ENCODE data around the gene TNPO1. TPM values are rescaled to one million over a fixed set of nuclear protein-coding genes. Genes with fewer than 3 reads are reported as not detected.

The TNPO1 gene
- total and polyA plus RNA-seq, 9 of the 15 experiments (the other 6 are each of a cell fraction or from before 2014, with no cell fraction given), result 20.8 to 176 (median 97.9) TPM

DNA sequence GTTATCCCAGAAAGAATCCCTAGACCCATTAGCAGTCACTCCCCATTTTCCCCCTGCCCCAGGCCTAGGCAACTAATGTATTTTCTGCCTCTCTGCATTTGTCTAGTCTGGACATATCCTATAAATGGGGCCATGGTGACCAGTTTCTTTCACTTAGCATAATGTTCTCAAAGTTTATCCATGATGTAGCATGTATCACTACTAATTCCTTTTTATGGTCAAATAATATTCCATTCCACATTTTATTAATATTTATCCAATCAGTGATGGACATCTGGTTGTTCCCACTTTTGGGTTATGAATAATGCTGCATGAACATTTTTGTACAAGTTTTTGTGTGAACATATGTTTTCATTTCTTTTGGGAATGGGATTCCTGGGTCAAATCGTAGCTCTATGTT, 140.9 kb downstream of the TNPO1 start:
- no peaks in the 10 kb centered on the region for H3K9me1 ChIP-seq (ENCODE audit: control insufficient read depth, insufficient read depth, low read length)
- POLR2A ChIA-PET, result interaction anchor here (0.7 to 1.0 kb wide), 2 partner anchors 45 to 135 kb away, joined by 3 read pairs; no protein-coding TSS in a partner anchor
- H3K36me3 ChIP-seq (ENCODE audit: control insufficient read depth, insufficient read depth, low read length), result peaks cover 4% of the 10 kb centered on the region; the same call in 2 of the 3 replicates
- no peaks in the 10 kb centered on the region for H4K20me1 ChIP-seq (replicated peaks; ENCODE audit: control insufficient read depth, insufficient read depth, low read length)
- DNase-seq (ENCODE audit: extremely low read depth in 1 of 4, low spot score in 3 of 4) (peak in 1 of 4 experiments; percentile 30), ATAC-seq (peak; percentile 10; the same call in 2 of the 3 replicates), FAIRE-seq (peak; percentile 11)
- intact Hi-C loops (cut with micrococcal nuclease), result no loop called here
- in situ Hi-C loops (cut with MboI), result no loop called here
- H3K79me2 ChIP-seq (ENCODE audit: control insufficient read depth, insufficient read depth, low read length), result peaks cover 81% of the 10 kb centered on the region
- H2AFZ ChIP-seq (ENCODE audit: low read depth, low read length), result 0 out of 2 replicates have a peak overlapping the region, but pooled peaks have one; percentile 84
- 4% methylated on average over 1 of the region's 1 CpG for WGBS (ENCODE audit: insufficient coverage, low coverage, missing lambda C conversion rate)
- BruUV-seq (replicated peaks), result TSS peak; percentile 60
- peak overlapping the region; percentile 95 for H3K4me2 ChIP-seq (ENCODE audit: insufficient read depth, low read length)
- H3K9ac ChIP-seq (ENCODE audit: insufficient read depth in 1 of 2, low read depth in 2 of 2, low read length in 2 of 2), result peak overlapping the region; percentile 3 to 94; a peak in 2 of 4 replicates
- no peaks in the 10 kb centered on the region for H3K9me3 ChIP-seq (replicated peaks; ENCODE audit: control insufficient read depth, insufficient read depth, low read depth, low read length)
- CTCF ChIA-PET (ENCODE audit: low intra/inter-chr PET ratio), result no interaction called here
- no peaks in the 10 kb centered on the region for H3K27me3 ChIP-seq (ENCODE audit: control insufficient read depth in 2 of 2, insufficient read depth in 2 of 2, low read length in 2 of 2)
- H3K4me1 ChIP-seq (replicated peaks in 1 of 2; ENCODE audit: control insufficient read depth in 2 of 2, insufficient read depth in 2 of 2, low read length in 2 of 2), result peaks cover 19 to 28% of the 10 kb centered on the region in 2 experiments
- H3K27ac ChIP-seq (ENCODE audit: extremely low read depth, low read depth, low read length), result peak overlapping the region; percentile 96
- H3K4me3 ChIP-seq, result peak overlapping the region; percentile 77
- TF ChIP-seq DACH1 (IDR thresholded peaks at IDR 0.05; ENCODE audit: partially characterized antibody) (peak; percentile 30), ZNF212 (CRISPR knock-in tag; IDR thresholded peaks at IDR 0.05) (no peak), NCOA2 (IDR thresholded peaks at IDR 0.05; ENCODE audit: partially characterized antibody in 2 of 2) (no peak), SMAD1 (IDR thresholded peaks at IDR 0.05; ENCODE audit: low read depth, low read length, partially characterized antibody) (no peak), IRF1 (CRISPR knock-in tag; IDR thresholded peaks at IDR 0.05; ENCODE audit: borderline replicate concordance) (no peak), ZNF316 (IDR thresholded peaks at IDR 0.05) (0 out of 2 replicates have a peak, but pooled peaks have one; percentile 39), TFAM (CRISPR knock-in tag; conservative IDR thresholded peaks at IDR 0.05) (no peak), ZBTB9 (CRISPR knock-in tag; IDR thresholded peaks at IDR 0.05) (no peak), ARID3B (CRISPR knock-in tag; IDR thresholded peaks at IDR 0.05; ENCODE audit: borderline replicate concordance) (no peak), SIRT6 (IDR thresholded peaks at IDR 0.05; ENCODE audit: low read depth, low read length) (no peak), FOXP1 (CRISPR knock-in tag; IDR thresholded peaks at IDR 0.05) (no peak)
- TF ChIP-seq, protein P1, sequence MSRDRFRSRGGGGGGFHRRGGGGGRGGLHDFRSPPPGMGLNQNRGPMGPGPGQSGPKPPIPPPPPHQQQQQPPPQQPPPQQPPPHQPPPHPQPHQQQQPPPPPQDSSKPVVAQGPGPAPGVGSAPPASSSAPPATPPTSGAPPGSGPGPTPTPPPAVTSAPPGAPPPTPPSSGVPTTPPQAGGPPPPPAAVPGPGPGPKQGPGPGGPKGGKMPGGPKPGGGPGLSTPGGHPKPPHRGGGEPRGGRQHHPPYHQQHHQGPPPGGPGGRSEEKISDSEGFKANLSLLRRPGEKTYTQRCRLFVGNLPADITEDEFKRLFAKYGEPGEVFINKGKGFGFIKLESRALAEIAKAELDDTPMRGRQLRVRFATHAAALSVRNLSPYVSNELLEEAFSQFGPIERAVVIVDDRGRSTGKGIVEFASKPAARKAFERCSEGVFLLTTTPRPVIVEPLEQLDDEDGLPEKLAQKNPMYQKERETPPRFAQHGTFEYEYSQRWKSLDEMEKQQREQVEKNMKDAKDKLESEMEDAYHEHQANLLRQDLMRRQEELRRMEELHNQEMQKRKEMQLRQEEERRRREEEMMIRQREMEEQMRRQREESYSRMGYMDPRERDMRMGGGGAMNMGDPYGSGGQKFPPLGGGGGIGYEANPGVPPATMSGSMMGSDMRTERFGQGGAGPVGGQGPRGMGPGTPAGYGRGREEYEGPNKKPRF (IDR thresholded peaks at IDR 0.05; ENCODE audit: low read depth, low read length), result no peak
